HEK293 (cell line): ENCODE data around the gene KCNQ4.

Source experiments
- CTCF ChIA-PET: fragments of 350-600 bp; formaldehyde crosslinking; extraction: SDS; loops from one replicate; lab custom pipeline; 2021; ENCODE audit warnings: antibody characterized with exemption; lab: Yijun Ruan, JAX
- POLR2A ChIA-PET: fragments of 300-600 bp; formaldehyde crosslinking; extraction: SDS; loops from one replicate; lab custom pipeline; 2020; ENCODE audit warnings: antibody characterized with exemption, inconsistent platforms; lab: Yijun Ruan, JAX
- H3K27ac ChIP-seq: fragments of 200-500 bp; sonication (Bioruptor generic); 2 replicates; pipeline ENCODE4 v1.5.1; 2014; ENCODE audit warnings: low read depth, low read length, control low read depth, inconsistent platforms; ENCODE audit errors: extremely low read depth
- H3K36me3 ChIP-seq, 2 experiments: fragments of 200-500 bp in 1 of 2; sonication (Bioruptor generic) in 1 of 2; 1 replicate in 1 of 2; 2 replicates in 1 of 2; pipeline ENCODE4 v1.5.1; 2014 to 2017; ENCODE audit warnings: inconsistent platforms in 2 of 2, low read length in 2 of 2; ENCODE audit not compliant: control insufficient read depth in 2 of 2, insufficient read depth in 1 of 2
- H3K4me1 ChIP-seq: fragments of 200-500 bp; sonication (Bioruptor generic); 2 replicates; pipeline ENCODE4 v1.5.1; 2014; ENCODE audit warnings: mild to moderate bottlenecking, low read length, inconsistent platforms; ENCODE audit not compliant: control insufficient read depth, insufficient read depth
- H3K4me3 ChIP-seq: 2 replicates; pipeline ENCODE4 v1.5.1; 2011; ENCODE audit warnings: low read depth, mild to moderate bottlenecking, control low read depth, low read length, moderate library complexity
- H3K9me3 ChIP-seq: fragments of 200-500 bp; sonication (Bioruptor generic); 2 replicates; pipeline ENCODE4 v1.5.1; 2014; ENCODE audit warnings: low read depth, low read length, inconsistent platforms; ENCODE audit not compliant: control insufficient read depth, insufficient read depth
- IKZF3 ChIP-seq: fragments of 450-650 bp; IDR thresholded peaks from 2 replicates; pipeline ENCODE4 v1.5.0; 2018; ENCODE audit warnings: missing biosample characterization, mild to moderate bottlenecking, missing genetic modification characterization, moderate library complexity
- KLF10 ChIP-seq: fragments of 450-650 bp; IDR thresholded peaks from 2 replicates; pipeline ENCODE4 v1.5.1; 2018; ENCODE audit warnings: missing biosample characterization, mild to moderate bottlenecking, missing genetic modification characterization
- SCRT1 ChIP-seq: fragments of 450-650 bp; formaldehyde crosslinking; IDR thresholded peaks from 2 replicates; pipeline ENCODE4 v1.5.1; 2016; ENCODE audit warnings: missing biosample characterization, missing genetic modification characterization, borderline replicate concordance
- SCRT2 ChIP-seq: fragments of 450-650 bp; formaldehyde crosslinking; IDR thresholded peaks from 2 replicates; pipeline ENCODE4 v1.5.1; 2016; ENCODE audit warnings: missing biosample characterization, missing genetic modification characterization
- YY1 ChIP-seq: fragments of 450-650 bp; formaldehyde crosslinking; IDR thresholded peaks from 2 replicates; pipeline ENCODE4 v1.5.1; 2018; ENCODE audit warnings: missing biosample characterization, missing genetic modification characterization
- ZBTB17 ChIP-seq: fragments of 450-650 bp; formaldehyde crosslinking; IDR thresholded peaks from 2 replicates; pipeline ENCODE4 v1.5.1; 2016; ENCODE audit warnings: missing biosample characterization, missing genetic modification characterization
- ZBTB21 ChIP-seq: fragments of 450-650 bp; formaldehyde crosslinking; IDR thresholded peaks from 2 replicates; pipeline ENCODE4 v1.5.1; 2017; ENCODE audit warnings: missing biosample characterization, missing genetic modification characterization
- ZBTB48 ChIP-seq: fragments of 450-650 bp; formaldehyde crosslinking; IDR thresholded peaks from 2 replicates; pipeline ENCODE4 v1.5.1; 2016; ENCODE audit warnings: missing biosample characterization, missing genetic modification characterization
- ZBTB7A ChIP-seq: fragments of 450-650 bp; formaldehyde crosslinking; IDR thresholded peaks from 2 replicates; pipeline ENCODE4 v1.5.1; 2016; ENCODE audit warnings: low read depth, missing biosample characterization, missing genetic modification characterization
- ZFP37 ChIP-seq: fragments of 450-650 bp; formaldehyde crosslinking; IDR thresholded peaks from 2 replicates; pipeline ENCODE4 v1.5.1; 2016; ENCODE audit warnings: missing biosample characterization, missing genetic modification characterization
- ZNF335 ChIP-seq: fragments of 450-650 bp; formaldehyde crosslinking; conservative IDR thresholded peaks from 2 replicates; pipeline ENCODE4 v1.5.1; 2016; ENCODE audit warnings: missing biosample characterization, missing genetic modification characterization
- ZNF585B ChIP-seq: fragments of 450-650 bp; formaldehyde crosslinking; IDR thresholded peaks from 2 replicates; pipeline ENCODE4 v1.5.1; 2016; ENCODE audit warnings: missing biosample characterization, missing genetic modification characterization
- ZNF621 ChIP-seq: fragments of 450-650 bp; formaldehyde crosslinking; IDR thresholded peaks from 2 replicates; pipeline ENCODE4 v1.5.1; 2017; ENCODE audit warnings: missing biosample characterization, missing genetic modification characterization
- ZNF623 ChIP-seq: fragments of 450-650 bp; formaldehyde crosslinking; IDR thresholded peaks from 2 replicates; pipeline ENCODE4 v1.5.1; 2016; ENCODE audit warnings: missing biosample characterization, missing genetic modification characterization
- ZNF629 ChIP-seq: fragments of 450-650 bp; formaldehyde crosslinking; IDR thresholded peaks from 2 replicates; pipeline ENCODE4 v1.5.1; 2017; ENCODE audit warnings: missing biosample characterization, missing genetic modification characterization
- ZNF76 ChIP-seq: fragments of 450-650 bp; formaldehyde crosslinking; IDR thresholded peaks from 2 replicates; pipeline ENCODE4; 2016; ENCODE audit warnings: low read depth, missing biosample characterization, missing genetic modification characterization, borderline replicate concordance
- ZXDB ChIP-seq: fragments of 450-650 bp; formaldehyde crosslinking; IDR thresholded peaks from 2 replicates; pipeline ENCODE4 v1.5.1; 2016; ENCODE audit warnings: missing biosample characterization, missing genetic modification characterization
- TF ChIP-seq, protein P1 (sequence below): fragments of 450-650 bp; formaldehyde crosslinking; IDR thresholded peaks from 2 replicates; pipeline ENCODE4 v1.5.1; 2016; ENCODE audit warnings: missing biosample characterization, missing genetic modification characterization
- TF ChIP-seq, protein P2 (sequence below): fragments of 450-650 bp; formaldehyde crosslinking; IDR thresholded peaks from 2 replicates; pipeline ENCODE4 v1.5.1; 2016; ENCODE audit warnings: missing biosample characterization, missing genetic modification characterization
- TF ChIP-seq, protein P3 (sequence below): fragments of 450-650 bp; formaldehyde crosslinking; optimal IDR thresholded peaks from 2 replicates; pipeline ENCODE3; 2016; ENCODE audit warnings: missing biosample characterization, mild to moderate bottlenecking, missing genetic modification characterization
- TF ChIP-seq, protein P4 (sequence below): fragments of 450-650 bp; formaldehyde crosslinking; IDR thresholded peaks from 2 replicates; pipeline ENCODE4 v1.5.1; 2016; ENCODE audit warnings: missing biosample characterization, missing genetic modification characterization
- TF ChIP-seq, protein P5 (sequence below): fragments of 450-650 bp; formaldehyde crosslinking; IDR thresholded peaks from 2 replicates; pipeline ENCODE4 v1.5.1; 2017; ENCODE audit warnings: missing biosample characterization, missing genetic modification characterization
- TF ChIP-seq, protein P6 (sequence below): fragments of 450-650 bp; formaldehyde crosslinking; IDR thresholded peaks from 2 replicates; pipeline ENCODE4 v1.5.1; 2016; ENCODE audit warnings: missing biosample characterization, missing genetic modification characterization
- TF ChIP-seq, protein P7 (sequence below): fragments of 450-650 bp; formaldehyde crosslinking; IDR thresholded peaks from 2 replicates; pipeline ENCODE4 v1.5.1; 2016; ENCODE audit warnings: missing biosample characterization, missing genetic modification characterization
- TF ChIP-seq, protein P8 (sequence below): fragments of 450-650 bp; IDR thresholded peaks from 2 replicates; pipeline ENCODE4 v1.5.1; 2018; ENCODE audit warnings: missing biosample characterization, missing genetic modification characterization

Gene KCNQ4

DNA sequence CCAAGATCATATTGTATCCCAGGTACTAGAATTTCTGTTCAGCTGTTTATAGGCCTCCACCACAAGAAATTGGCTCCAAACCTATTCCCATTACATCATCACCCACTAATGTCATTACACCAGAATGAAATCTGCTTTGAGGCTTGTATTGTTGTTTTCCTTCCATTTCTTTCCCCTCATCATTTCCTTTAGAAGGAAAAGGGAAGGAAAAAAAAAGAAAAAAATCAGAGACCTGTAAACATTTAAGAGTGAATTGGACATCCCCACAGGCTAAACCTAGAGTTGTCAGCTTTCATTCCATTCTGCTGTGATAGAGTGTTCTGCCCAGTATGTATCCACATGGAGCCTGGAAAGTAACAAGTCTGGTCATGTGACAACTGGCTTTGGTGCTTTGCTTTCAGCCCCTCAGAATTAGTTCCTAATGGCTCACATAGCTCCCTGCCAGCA lies 47.5 kb upstream of the KCNQ4 start (continued):
- TF ChIP-seq, protein P1, sequence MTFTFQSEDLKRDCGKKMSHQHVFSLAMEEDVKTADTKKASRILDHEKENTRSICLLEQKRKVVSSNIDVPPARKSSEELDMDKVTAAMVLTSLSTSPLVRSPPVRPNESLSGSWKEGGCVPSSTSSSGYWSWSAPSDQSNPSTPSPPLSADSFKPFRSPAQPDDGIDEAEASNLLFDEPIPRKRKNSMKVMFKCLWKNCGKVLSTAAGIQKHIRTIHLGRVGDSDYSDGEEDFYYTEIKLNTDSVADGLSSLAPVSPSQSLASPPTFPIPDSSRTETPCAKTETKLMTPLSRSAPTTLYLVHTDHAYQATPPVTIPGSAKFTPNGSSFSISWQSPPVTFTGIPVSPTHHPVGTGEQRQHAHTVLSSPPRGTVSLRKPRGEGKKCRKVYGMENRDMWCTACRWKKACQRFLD (tag by site-specific recombination), result no peak
- TF ChIP-seq ZNF76 (tag by site-specific recombination), result no peak
- TF ChIP-seq ZBTB21 (tag by site-specific recombination), result 0 out of 2 replicates have a peak, but pooled peaks have one; percentile 53
- peak; percentile 49; the same call in 1 of the 2 replicates for TF ChIP-seq SCRT2 (tag by site-specific recombination)
- TF ChIP-seq ZNF621 (tag by site-specific recombination), result no peak
- no peak for TF ChIP-seq ZNF585B
- TF ChIP-seq ZXDB, result peak; percentile 35; the same call in 1 of the 2 replicates
- TF ChIP-seq ZNF629 (tag by site-specific recombination), result peak; percentile 81
- TF ChIP-seq, all 188 proteins: peak for 17

DNA sequence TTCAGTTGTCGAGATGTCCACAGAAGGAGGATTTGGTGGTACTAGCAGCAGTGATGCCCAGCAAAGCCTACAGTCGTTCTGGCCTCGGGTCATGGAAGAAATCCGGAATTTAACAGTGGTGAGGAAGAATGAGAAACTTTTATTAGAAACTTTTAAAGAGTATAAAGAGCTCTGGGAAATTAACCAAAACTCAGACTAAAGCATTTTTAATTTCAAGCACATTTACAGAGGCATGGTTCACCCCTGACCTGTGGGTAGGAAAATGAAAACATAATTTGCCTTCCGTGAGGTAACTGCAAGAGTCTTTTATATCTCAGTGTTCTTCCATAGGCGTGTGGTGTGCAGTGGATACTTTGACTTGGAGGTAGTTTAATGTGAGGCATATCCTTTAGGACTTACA lies 44.8 kb upstream of the KCNQ4 start:
- no peak overlapping the region for H3K4me3 ChIP-seq
- peaks cover 4% of the 10 kb centered on the region; the same call in 1 of the 2 replicates for H3K4me1 ChIP-seq
- H3K27ac ChIP-seq, result no peak overlapping the region
- peaks cover 4 to 56% of the 10 kb centered on the region in 2 experiments; a peak in 2 of 3 replicates for H3K36me3 ChIP-seq
- no peaks in the 10 kb centered on the region for H3K9me3 ChIP-seq
- ChIA-PET CTCF (interaction anchor here (1.3 kb wide), 1 partner anchor 35 kb away, joined by 4 read pairs; no protein-coding TSS in a partner anchor), POLR2A (interaction anchor here (1.4 to 1.6 kb wide), 2 partner anchors 19 to 47 kb away, joined by 3 to 5 read pairs; partner anchors contain the start of gene NFYC)
- TF ChIP-seq ZBTB48 (tag by site-specific recombination) (no peak), ZBTB17 (no peak), IKZF3 (tag by site-specific recombination) (no peak), ZFP37 (no peak), SCRT1 (tag by site-specific recombination) (no peak), YY1 (no peak), KLF10 (tag by site-specific recombination) (no peak), ZBTB7A (no peak), ZNF335 (tag by site-specific recombination) (no peak), ZNF623 (tag by site-specific recombination) (no peak)
- TF ChIP-seq, protein P2, sequence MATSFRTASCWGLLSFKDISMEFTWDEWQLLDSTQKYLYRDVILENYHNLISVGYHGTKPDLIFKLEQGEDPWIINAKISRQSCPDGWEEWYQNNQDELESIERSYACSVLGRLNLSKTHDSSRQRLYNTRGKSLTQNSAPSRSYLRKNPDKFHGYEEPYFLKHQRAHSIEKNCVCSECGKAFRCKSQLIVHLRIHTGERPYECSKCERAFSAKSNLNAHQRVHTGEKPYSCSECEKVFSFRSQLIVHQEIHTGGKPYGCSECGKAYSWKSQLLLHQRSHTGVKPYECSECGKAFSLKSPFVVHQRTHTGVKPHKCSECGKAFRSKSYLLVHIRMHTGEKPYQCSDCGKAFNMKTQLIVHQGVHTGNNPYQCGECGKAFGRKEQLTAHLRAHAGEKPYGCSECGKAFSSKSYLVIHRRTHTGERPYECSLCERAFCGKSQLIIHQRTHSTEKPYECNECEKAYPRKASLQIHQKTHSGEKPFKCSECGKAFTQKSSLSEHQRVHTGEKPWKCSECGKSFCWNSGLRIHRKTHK (tag by site-specific recombination), result no peak
- TF ChIP-seq, protein P3, sequence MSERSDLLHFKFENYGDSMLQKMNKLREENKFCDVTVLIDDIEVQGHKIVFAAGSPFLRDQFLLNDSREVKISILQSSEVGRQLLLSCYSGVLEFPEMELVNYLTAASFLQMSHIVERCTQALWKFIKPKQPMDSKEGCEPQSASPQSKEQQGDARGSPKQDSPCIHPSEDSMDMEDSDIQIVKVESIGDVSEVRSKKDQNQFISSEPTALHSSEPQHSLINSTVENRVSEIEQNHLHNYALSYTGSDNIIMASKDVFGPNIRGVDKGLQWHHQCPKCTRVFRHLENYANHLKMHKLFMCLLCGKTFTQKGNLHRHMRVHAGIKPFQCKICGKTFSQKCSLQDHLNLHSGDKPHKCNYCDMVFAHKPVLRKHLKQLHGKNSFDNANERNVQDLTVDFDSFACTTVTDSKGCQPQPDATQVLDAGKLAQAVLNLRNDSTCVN (tag by site-specific recombination), result no peak
- TF ChIP-seq, protein P4, sequence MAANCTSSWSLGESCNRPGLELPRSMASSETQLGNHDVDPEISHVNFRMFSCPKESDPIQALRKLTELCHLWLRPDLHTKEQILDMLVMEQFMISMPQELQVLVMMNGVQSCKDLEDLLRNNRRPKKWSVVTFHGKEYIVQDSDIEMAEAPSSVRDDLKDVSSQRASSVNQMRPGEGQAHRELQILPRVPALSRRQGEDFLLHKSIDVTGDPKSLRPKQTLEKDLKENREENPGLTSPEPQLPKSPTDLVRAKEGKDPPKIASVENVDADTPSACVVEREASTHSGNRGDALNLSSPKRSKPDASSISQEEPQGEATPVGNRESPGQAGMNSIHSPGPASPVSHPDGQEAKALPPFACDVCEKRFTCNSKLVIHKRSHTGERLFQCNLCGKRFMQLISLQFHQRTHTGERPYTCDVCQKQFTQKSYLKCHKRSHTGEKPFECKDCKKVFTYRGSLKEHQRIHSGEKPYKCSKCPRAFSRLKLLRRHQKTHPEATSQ (tag by site-specific recombination), result no peak
- TF ChIP-seq, protein P5, sequence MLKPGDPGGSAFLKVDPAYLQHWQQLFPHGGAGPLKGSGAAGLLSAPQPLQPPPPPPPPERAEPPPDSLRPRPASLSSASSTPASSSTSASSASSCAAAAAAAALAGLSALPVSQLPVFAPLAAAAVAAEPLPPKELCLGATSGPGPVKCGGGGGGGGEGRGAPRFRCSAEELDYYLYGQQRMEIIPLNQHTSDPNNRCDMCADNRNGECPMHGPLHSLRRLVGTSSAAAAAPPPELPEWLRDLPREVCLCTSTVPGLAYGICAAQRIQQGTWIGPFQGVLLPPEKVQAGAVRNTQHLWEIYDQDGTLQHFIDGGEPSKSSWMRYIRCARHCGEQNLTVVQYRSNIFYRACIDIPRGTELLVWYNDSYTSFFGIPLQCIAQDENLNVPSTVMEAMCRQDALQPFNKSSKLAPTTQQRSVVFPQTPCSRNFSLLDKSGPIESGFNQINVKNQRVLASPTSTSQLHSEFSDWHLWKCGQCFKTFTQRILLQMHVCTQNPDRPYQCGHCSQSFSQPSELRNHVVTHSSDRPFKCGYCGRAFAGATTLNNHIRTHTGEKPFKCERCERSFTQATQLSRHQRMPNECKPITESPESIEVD (tag by site-specific recombination), result no peak
- TF ChIP-seq, protein P6, sequence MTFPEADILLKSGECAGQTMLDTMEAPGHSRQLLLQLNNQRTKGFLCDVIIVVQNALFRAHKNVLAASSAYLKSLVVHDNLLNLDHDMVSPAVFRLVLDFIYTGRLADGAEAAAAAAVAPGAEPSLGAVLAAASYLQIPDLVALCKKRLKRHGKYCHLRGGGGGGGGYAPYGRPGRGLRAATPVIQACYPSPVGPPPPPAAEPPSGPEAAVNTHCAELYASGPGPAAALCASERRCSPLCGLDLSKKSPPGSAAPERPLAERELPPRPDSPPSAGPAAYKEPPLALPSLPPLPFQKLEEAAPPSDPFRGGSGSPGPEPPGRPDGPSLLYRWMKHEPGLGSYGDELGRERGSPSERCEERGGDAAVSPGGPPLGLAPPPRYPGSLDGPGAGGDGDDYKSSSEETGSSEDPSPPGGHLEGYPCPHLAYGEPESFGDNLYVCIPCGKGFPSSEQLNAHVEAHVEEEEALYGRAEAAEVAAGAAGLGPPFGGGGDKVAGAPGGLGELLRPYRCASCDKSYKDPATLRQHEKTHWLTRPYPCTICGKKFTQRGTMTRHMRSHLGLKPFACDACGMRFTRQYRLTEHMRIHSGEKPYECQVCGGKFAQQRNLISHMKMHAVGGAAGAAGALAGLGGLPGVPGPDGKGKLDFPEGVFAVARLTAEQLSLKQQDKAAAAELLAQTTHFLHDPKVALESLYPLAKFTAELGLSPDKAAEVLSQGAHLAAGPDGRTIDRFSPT (tag by site-specific recombination), result no peak
- TF ChIP-seq, protein P7, sequence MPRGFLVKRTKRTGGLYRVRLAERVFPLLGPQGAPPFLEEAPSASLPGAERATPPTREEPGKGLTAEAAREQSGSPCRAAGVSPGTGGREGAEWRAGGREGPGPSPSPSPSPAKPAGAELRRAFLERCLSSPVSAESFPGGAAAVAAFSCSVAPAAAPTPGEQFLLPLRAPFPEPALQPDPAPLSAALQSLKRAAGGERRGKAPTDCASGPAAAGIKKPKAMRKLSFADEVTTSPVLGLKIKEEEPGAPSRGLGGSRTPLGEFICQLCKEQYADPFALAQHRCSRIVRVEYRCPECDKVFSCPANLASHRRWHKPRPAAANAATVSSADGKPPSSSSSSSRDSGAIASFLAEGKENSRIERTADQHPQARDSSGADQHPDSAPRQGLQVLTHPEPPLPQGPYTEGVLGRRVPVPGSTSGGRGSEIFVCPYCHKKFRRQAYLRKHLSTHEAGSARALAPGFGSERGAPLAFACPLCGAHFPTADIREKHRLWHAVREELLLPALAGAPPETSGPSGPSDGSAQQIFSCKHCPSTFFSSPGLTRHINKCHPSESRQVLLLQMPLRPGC (tag by site-specific recombination), result no peak
- TF ChIP-seq, protein P8, sequence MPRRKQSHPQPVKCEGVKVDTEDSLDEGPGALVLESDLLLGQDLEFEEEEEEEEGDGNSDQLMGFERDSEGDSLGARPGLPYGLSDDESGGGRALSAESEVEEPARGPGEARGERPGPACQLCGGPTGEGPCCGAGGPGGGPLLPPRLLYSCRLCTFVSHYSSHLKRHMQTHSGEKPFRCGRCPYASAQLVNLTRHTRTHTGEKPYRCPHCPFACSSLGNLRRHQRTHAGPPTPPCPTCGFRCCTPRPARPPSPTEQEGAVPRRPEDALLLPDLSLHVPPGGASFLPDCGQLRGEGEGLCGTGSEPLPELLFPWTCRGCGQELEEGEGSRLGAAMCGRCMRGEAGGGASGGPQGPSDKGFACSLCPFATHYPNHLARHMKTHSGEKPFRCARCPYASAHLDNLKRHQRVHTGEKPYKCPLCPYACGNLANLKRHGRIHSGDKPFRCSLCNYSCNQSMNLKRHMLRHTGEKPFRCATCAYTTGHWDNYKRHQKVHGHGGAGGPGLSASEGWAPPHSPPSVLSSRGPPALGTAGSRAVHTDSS, result no peak
